Skeletal muscle satellite cell (primary cell): ENCODE data around the gene MGLL.

Experiments used
- H3K27me3 ChIP-seq: 2 replicates; pipeline ENCODE4 v1.7.0; 2013; ENCODE audit warnings: low read length; ENCODE audit not compliant: control insufficient read depth, insufficient read depth
- H3K36me3 ChIP-seq: 2 replicates; pipeline ENCODE4 v1.7.0; 2013; ENCODE audit warnings: mild to moderate bottlenecking, control low read depth, low read length; ENCODE audit not compliant: insufficient read depth
- H3K4me1 ChIP-seq: 2 replicates; pipeline ENCODE4 v1.7.0; 2013; ENCODE audit warnings: low read length; ENCODE audit not compliant: control insufficient read depth, insufficient read depth
- H3K4me2 ChIP-seq: 2 replicates; pipeline ENCODE4 v1.7.0; 2013; ENCODE audit warnings: mild to moderate bottlenecking, low read length
- H3K4me3 ChIP-seq: 2 replicates; pipeline ENCODE4 v1.7.0; 2013; ENCODE audit warnings: low read length
- H3K9ac ChIP-seq: 2 replicates; pipeline ENCODE4 v1.7.0; 2013; ENCODE audit warnings: mild to moderate bottlenecking, low read depth, low read length, moderate library complexity
- H3K9me3 ChIP-seq: replicated peaks from 2 replicates; pipeline ENCODE4 v1.7.0; 2013; ENCODE audit warnings: mild to moderate bottlenecking, control low read depth, low read length

MGLL gene

GRCh38 chr3:127777332-127777731 is 45.0 kb downstream of the MGLL start:
- no peak overlapping the region for H3K9ac ChIP-seq
- H3K9me3 ChIP-seq, result no peaks in the 10 kb centered on the region
- peaks cover 56% of the 10 kb centered on the region for H3K4me1 ChIP-seq
- H3K4me2 ChIP-seq, result no peak overlapping the region
- peaks cover 19% of the 10 kb centered on the region for H3K36me3 ChIP-seq
- no peaks in the 10 kb centered on the region for H3K27me3 ChIP-seq
- H3K4me3 ChIP-seq, result no peak overlapping the region

- Histone ChIP-seq H3K27me3 (no peaks in the 10 kb centered on the region), H3K4me1 (peaks cover 46% of the 10 kb centered on the region), H3K9ac (peak overlapping the region; percentile 82), H3K4me2 (peak overlapping the region; percentile 73), H3K9me3 (no peaks in the 10 kb centered on the region), H3K4me3 (no peak overlapping the region), H3K36me3 (peaks cover 17% of the 10 kb centered on the region)
Observed at GRCh38 chr3:127776347-127776746, 46.0 kb downstream of the MGLL start.

GRCh38 chr3:127775398-127776109 is 46.8 kb downstream of the MGLL start:
- peaks cover 43% of the 10 kb centered on the region for H3K4me1 ChIP-seq
- H3K9ac ChIP-seq, result peak overlapping the region; percentile 82
- H3K4me3 ChIP-seq, result peak overlapping the region; percentile 19

GRCh38 chr3:127774647-127775046 is 47.7 kb downstream of the MGLL start:
- H3K9ac ChIP-seq, result peak overlapping the region; percentile 82

More at GRCh38 chr3:127775398-127776109, 46.8 kb downstream of the MGLL start:
- no peaks in the 10 kb centered on the region for H3K27me3 ChIP-seq
- peaks cover 10% of the 10 kb centered on the region for H3K36me3 ChIP-seq
- H3K9me3 ChIP-seq, result no peaks in the 10 kb centered on the region
- H3K4me2 ChIP-seq, result peak overlapping the region; percentile 73

GRCh38 chr3:127773752-127774395 is 48.4 kb downstream of the MGLL start:
- peaks cover 7% of the 10 kb centered on the region for H3K36me3 ChIP-seq
- no peaks in the 10 kb centered on the region for H3K9me3 ChIP-seq
- no peak overlapping the region for H3K9ac ChIP-seq
- no peak overlapping the region for H3K4me3 ChIP-seq
- H3K4me2 ChIP-seq, result no peak overlapping the region
- no peaks in the 10 kb centered on the region for H3K27me3 ChIP-seq
- H3K4me1 ChIP-seq, result peaks cover 42% of the 10 kb centered on the region

More at GRCh38 chr3:127774647-127775046, 47.7 kb downstream of the MGLL start:
- Histone ChIP-seq H3K4me3 (no peak overlapping the region), H3K27me3 (no peaks in the 10 kb centered on the region), H3K4me2 (peak overlapping the region; percentile 73), H3K36me3 (peaks cover 7% of the 10 kb centered on the region), H3K9me3 (no peaks in the 10 kb centered on the region), H3K4me1 (peaks cover 36% of the 10 kb centered on the region)

- no peaks in the 10 kb centered on the region for H3K27me3 ChIP-seq
- H3K36me3 ChIP-seq, result peaks cover 7% of the 10 kb centered on the region
- no peaks in the 10 kb centered on the region for H3K9me3 ChIP-seq
- no peak overlapping the region for H3K4me2 ChIP-seq
- H3K4me3 ChIP-seq, result no peak overlapping the region
- no peak overlapping the region for H3K9ac ChIP-seq
- H3K4me1 ChIP-seq, result peaks cover 47% of the 10 kb centered on the region
Observed at GRCh38 chr3:127772827-127773751, 49.2 kb downstream of the MGLL start.

- Histone ChIP-seq H3K4me2 (no peak overlapping the region), H3K4me1 (peaks cover 49% of the 10 kb centered on the region), H3K9ac (no peak overlapping the region), H3K9me3 (peaks cover 6% of the 10 kb centered on the region), H3K4me3 (no peak overlapping the region), H3K27me3 (no peaks in the 10 kb centered on the region), H3K36me3 (peaks cover 2% of the 10 kb centered on the region)
Observed at GRCh38 chr3:127772273-127772672, 50.0 kb downstream of the MGLL start.

GRCh38 chr3:127771746-127772145 is 50.6 kb downstream of the MGLL start:
- H3K9me3 ChIP-seq, result peaks cover 6% of the 10 kb centered on the region
- no peak overlapping the region for H3K4me3 ChIP-seq
- H3K4me1 ChIP-seq, result peaks cover 49% of the 10 kb centered on the region

GRCh38 chr3:127770671-127771355 is 51.5 kb downstream of the MGLL start:
- Histone ChIP-seq H3K9ac (no peak overlapping the region), H3K4me2 (no peak overlapping the region), H3K4me1 (peaks cover 43% of the 10 kb centered on the region), H3K27me3 (no peaks in the 10 kb centered on the region), H3K4me3 (no peak overlapping the region), H3K9me3 (peaks cover 6% of the 10 kb centered on the region), H3K36me3 (no peaks in the 10 kb centered on the region)

More at GRCh38 chr3:127771746-127772145, 50.6 kb downstream of the MGLL start:
- Histone ChIP-seq H3K27me3 (no peaks in the 10 kb centered on the region), H3K4me2 (no peak overlapping the region), H3K36me3 (no peaks in the 10 kb centered on the region), H3K9ac (no peak overlapping the region)

GRCh38 chr3:127769284-127770081 is 52.8 kb downstream of the MGLL start:
- Histone ChIP-seq H3K4me3 (no peak overlapping the region), H3K9me3 (peaks cover 6% of the 10 kb centered on the region), H3K27me3 (no peaks in the 10 kb centered on the region), H3K9ac (no peak overlapping the region), H3K4me2 (no peak overlapping the region), H3K36me3 (no peaks in the 10 kb centered on the region), H3K4me1 (peaks cover 42% of the 10 kb centered on the region)
